IMR-90 (cell line): ENCODE results near the gene IL36RN. TPM values are rescaled to one million over a fixed set of nuclear protein-coding genes. Genes with fewer than 3 reads are reported as not detected.

Experiments used
- ATAC-seq: fragments of 200-7000 bp; cut with Tn5 transposase; 2 replicates; pipeline ENCODE4 v1.9.1; 2020; ENCODE audit warnings: low read depth, mild to moderate bottlenecking, moderate library complexity
- BruUV-seq: library from RNA; stranded (reverse); fragments of 400-500 nt; replicated peaks from 2 replicates; lab custom pipeline; 2021; lab: Mats Ljungman, UMichigan
- CTCF ChIA-PET: fragments of 300-600 bp; formaldehyde crosslinking; extraction: SDS; loops from one replicate; lab custom pipeline; 2021; ENCODE audit warnings: antibody characterized with exemption; lab: Yijun Ruan, JAX
- POLR2A ChIA-PET: fragments of 300-600 bp; sonication (Branson Sonifier 250); formaldehyde crosslinking; loops from one replicate; lab custom pipeline; 2022; ENCODE audit warnings: antibody characterized with exemption; ENCODE audit not compliant: unreplicated experiment; lab: Charles Lee
- DNase-seq: peaks from one replicate; pipeline ENCODE4 v3.0.0; 2013
- H2AFZ ChIP-seq: replicated peaks from 2 replicates; pipeline ENCODE3; 2013; ENCODE audit warnings: low read length, mild to moderate bottlenecking; ENCODE audit not compliant: poor library complexity
- H2AK5ac ChIP-seq: 2 replicates; pipeline ENCODE4 v1.6.1; 2013; ENCODE audit warnings: low read depth, low read length, inconsistent platforms
- H2AK9ac ChIP-seq: replicated peaks from 2 replicates; pipeline ENCODE3; 2013; ENCODE audit warnings: mild to moderate bottlenecking, low read depth, low read length, moderate library complexity; ENCODE audit not compliant: poor library complexity
- H2BK120ac ChIP-seq: 2 replicates; pipeline ENCODE4 v1.6.1; 2013; ENCODE audit warnings: low read depth, low read length, inconsistent platforms
- H2BK15ac ChIP-seq: 3 replicates; pipeline ENCODE4 v1.6.1; 2013; ENCODE audit warnings: low read depth, low read length, inconsistent platforms
- H2BK20ac ChIP-seq: 2 replicates; pipeline ENCODE4 v1.6.1; 2013; ENCODE audit warnings: low read depth, mild to moderate bottlenecking, inconsistent platforms, low read length, moderate library complexity
- H2BK5ac ChIP-seq: 2 replicates; pipeline ENCODE4 v1.6.1; 2013; ENCODE audit warnings: mild to moderate bottlenecking, low read depth, low read length, inconsistent platforms; ENCODE audit not compliant: poor library complexity, severe bottlenecking
- H3K14ac ChIP-seq: replicated peaks from 2 replicates; pipeline ENCODE4 v1.6.1; 2013; ENCODE audit warnings: low read depth, low read length, inconsistent platforms
- H3K18ac ChIP-seq: 2 replicates; pipeline ENCODE4 v1.6.1; 2013; ENCODE audit warnings: low read depth, low read length, control low read depth
- H3K23ac ChIP-seq: 2 replicates; pipeline ENCODE4 v1.6.1; 2013; ENCODE audit warnings: low read depth, low read length, inconsistent platforms
- H3K27ac ChIP-seq: 2 replicates; pipeline ENCODE4 v1.5.1; 2013; ENCODE audit warnings: mild to moderate bottlenecking, control low read depth, low read length; ENCODE audit not compliant: insufficient read depth
- H3K27me3 ChIP-seq: 2 replicates; pipeline ENCODE4 v1.6.1; 2013; ENCODE audit warnings: low read length; ENCODE audit not compliant: control insufficient read depth, insufficient read depth
- H3K36me3 ChIP-seq: 2 replicates; pipeline ENCODE4 v1.6.1; 2013; ENCODE audit warnings: low read length, mixed read lengths; ENCODE audit not compliant: control insufficient read depth, insufficient read depth
- H3K4ac ChIP-seq: 2 replicates; pipeline ENCODE4 v1.6.1; 2013; ENCODE audit warnings: low read depth, low read length, inconsistent platforms
- H3K4me1 ChIP-seq: 2 replicates; pipeline ENCODE4 v1.6.1; 2013; ENCODE audit warnings: low read length, mixed read lengths; ENCODE audit not compliant: control insufficient read depth, insufficient read depth
- H3K4me2 ChIP-seq: 2 replicates; pipeline ENCODE4 v1.6.1; 2013; ENCODE audit warnings: low read depth, mild to moderate bottlenecking, control low read depth, low read length, moderate library complexity
- H3K4me3 ChIP-seq: 2 replicates; pipeline ENCODE4 v1.5.1; 2013; ENCODE audit warnings: low read depth, mild to moderate bottlenecking, control low read depth, low read length, moderate library complexity; ENCODE audit not compliant: insufficient read depth
- H3K56ac ChIP-seq: 2 replicates; pipeline ENCODE4 v1.6.1; 2013; ENCODE audit warnings: low read length, inconsistent platforms; ENCODE audit not compliant: insufficient read depth; ENCODE audit errors: extremely low read depth
- H3K79me1 ChIP-seq, 2 experiments: 2 replicates each; pipeline ENCODE4 v1.6.1; 2013; ENCODE audit warnings: low read length in 2 of 2, inconsistent platforms in 1 of 2, low read depth in 1 of 2
- H3K9ac ChIP-seq: 2 replicates; pipeline ENCODE4 v1.6.1; 2013; ENCODE audit warnings: low read depth, low read length, control low read depth
- H3K9me1 ChIP-seq: 2 replicates; pipeline ENCODE4 v1.6.1; 2013; ENCODE audit warnings: low read length, inconsistent platforms; ENCODE audit not compliant: insufficient read depth
- H3K9me3 ChIP-seq: 2 replicates; pipeline ENCODE4 v1.6.1; 2013; ENCODE audit warnings: low read length; ENCODE audit not compliant: control insufficient read depth, insufficient read depth
- H4K20me1 ChIP-seq: 2 replicates; pipeline ENCODE4 v1.6.1; 2013; ENCODE audit warnings: low read length, inconsistent platforms; ENCODE audit not compliant: insufficient read depth
- H4K5ac ChIP-seq: 2 replicates; pipeline ENCODE4 v1.6.1; 2013; ENCODE audit warnings: mild to moderate bottlenecking, low read depth, low read length, control low read depth
- H4K8ac ChIP-seq, 2 experiments: 2 replicates each; pipeline ENCODE4 v1.6.1; 2013; ENCODE audit warnings: low read depth in 2 of 2, low read length in 2 of 2, control low read depth in 1 of 2, inconsistent platforms in 1 of 2
- H4K91ac ChIP-seq: 2 replicates; pipeline ENCODE4 v1.6.1; 2013; ENCODE audit warnings: low read depth, low read length, inconsistent platforms; ENCODE audit not compliant: insufficient read depth
- BHLHE40 ChIP-seq: fragments of 150-350 bp; IDR thresholded peaks from 2 replicates; pipeline ENCODE4 v1.6.1; 2016; ENCODE audit warnings: mild to moderate bottlenecking, low read depth, low read length
- CEBPB ChIP-seq: IDR thresholded peaks from 2 replicates; pipeline ENCODE4 v1.6.1; 2012; ENCODE audit warnings: low read depth, low read length, improper control_type of control experiment
- CHD1 ChIP-seq: IDR thresholded peaks from 2 replicates; pipeline ENCODE4 v1.6.1; 2012; ENCODE audit warnings: low read depth, low read length, improper control_type of control experiment
- MAFK ChIP-seq: IDR thresholded peaks from 2 replicates; pipeline ENCODE4 v1.6.1; 2012; ENCODE audit warnings: low read depth, low read length, improper control_type of control experiment
- MAZ ChIP-seq: IDR thresholded peaks from 2 replicates; pipeline ENCODE4 v1.6.1; 2012; ENCODE audit warnings: low read depth, mild to moderate bottlenecking, low read length, improper control_type of control experiment, moderate library complexity, borderline replicate concordance
- MXI1 ChIP-seq: IDR thresholded peaks from 2 replicates; pipeline ENCODE4 v1.6.1; 2012; ENCODE audit warnings: low read depth, mild to moderate bottlenecking, low read length, moderate library complexity, borderline replicate concordance
- NFE2L2 ChIP-seq: fragments of 150-350 bp; IDR thresholded peaks from 2 replicates; pipeline ENCODE4 v1.6.1; 2016; ENCODE audit warnings: low read depth, mild to moderate bottlenecking, low read length
- POLR2A ChIP-seq: IDR thresholded peaks from 2 replicates; pipeline ENCODE4 v1.6.1; 2012; ENCODE audit warnings: mild to moderate bottlenecking, low read depth, low read length
- RAD21 ChIP-seq: IDR thresholded peaks from 2 replicates; pipeline ENCODE4 v1.6.1; 2012; ENCODE audit warnings: low read length, improper control_type of control experiment
- RCOR1 ChIP-seq: IDR thresholded peaks from 2 replicates; pipeline ENCODE4 v1.6.1; 2012; ENCODE audit warnings: mild to moderate bottlenecking, low read length, improper control_type of control experiment; ENCODE audit not compliant: insufficient replicate concordance
- RFX5 ChIP-seq: IDR thresholded peaks from 2 replicates; pipeline ENCODE4 v1.8.0; 2012; ENCODE audit warnings: low read depth, mild to moderate bottlenecking, low read length, moderate library complexity
- SMC3 ChIP-seq: fragments of 150-350 bp; IDR thresholded peaks from 2 replicates; pipeline ENCODE4 v1.6.1; 2016; ENCODE audit warnings: low read depth, mild to moderate bottlenecking, antibody characterized with exemption, low read length, moderate library complexity
- WGBS, 2 experiments: methylation state at CpG; one replicate each; pipeline versions ENCODE4 v1.1.5 to v1.1.7; 2013; ENCODE audit warnings: missing lambda C conversion rate in 2 of 2; ENCODE audit not compliant: insufficient read length in 1 of 2; ENCODE audit errors: extremely low coverage in 2 of 2; 5-methylcytosine and 5-hydroxymethylcytosine counted together
- dilution Hi-C: fragments of 300-500 bp; cut with HindIII; formaldehyde crosslinking; loops from one replicate; pipeline ENCODE4 v1.14.3; 2018; ENCODE audit warnings: low sequenced_read_pairs; ENCODE audit not compliant: unreplicated experiment
- in situ Hi-C: fragments of 300-500 bp; cut with MboI; formaldehyde crosslinking; loops from 3 replicates; pipeline ENCODE4 v1.14.3; 2019; ENCODE audit warnings: low sequenced_read_pairs, inconsistent platforms, mixed read lengths
- intact Hi-C: fragments of 100-400 bp; cut with micrococcal nuclease; formaldehyde crosslinking; loops from 2 replicates; pipeline ENCODE4 v1.10.0; 2022
- polyA plus RNA-seq, 3 experiments: library from polyadenylated mRNA; depleted of rRNA; stranded (reverse); fragments of >200 nt; gene quantifications; 2 replicates each; pipeline ENCODE4 v1.2.3, GENCODE V29; 2012; ENCODE audit warnings: low replicate concordance in 1 of 3
- total RNA-seq: library from RNA; depleted of rRNA; stranded (reverse); fragments of >200 nt; gene quantifications from 2 replicates; pipeline ENCODE4 v1.2.3, GENCODE V29; 2012
- TF ChIP-seq, protein P1 (sequence below): fragments of 150-350 bp; IDR thresholded peaks from 2 replicates; pipeline ENCODE4 v1.6.1; 2016; ENCODE audit warnings: low read depth, mild to moderate bottlenecking, low read length, moderate library complexity, borderline replicate concordance
- TF ChIP-seq, protein P2 (sequence below): conservative IDR thresholded peaks from 2 replicates; pipeline ENCODE4 v1.5.1; 2012; ENCODE audit warnings: mild to moderate bottlenecking, low read depth, low read length, improper control_type of control experiment

Gene IL36RN
- total and polyA plus RNA-seq, 2 of the 4 experiments (the other 2 are of a cell fraction) = not detected

DNA sequence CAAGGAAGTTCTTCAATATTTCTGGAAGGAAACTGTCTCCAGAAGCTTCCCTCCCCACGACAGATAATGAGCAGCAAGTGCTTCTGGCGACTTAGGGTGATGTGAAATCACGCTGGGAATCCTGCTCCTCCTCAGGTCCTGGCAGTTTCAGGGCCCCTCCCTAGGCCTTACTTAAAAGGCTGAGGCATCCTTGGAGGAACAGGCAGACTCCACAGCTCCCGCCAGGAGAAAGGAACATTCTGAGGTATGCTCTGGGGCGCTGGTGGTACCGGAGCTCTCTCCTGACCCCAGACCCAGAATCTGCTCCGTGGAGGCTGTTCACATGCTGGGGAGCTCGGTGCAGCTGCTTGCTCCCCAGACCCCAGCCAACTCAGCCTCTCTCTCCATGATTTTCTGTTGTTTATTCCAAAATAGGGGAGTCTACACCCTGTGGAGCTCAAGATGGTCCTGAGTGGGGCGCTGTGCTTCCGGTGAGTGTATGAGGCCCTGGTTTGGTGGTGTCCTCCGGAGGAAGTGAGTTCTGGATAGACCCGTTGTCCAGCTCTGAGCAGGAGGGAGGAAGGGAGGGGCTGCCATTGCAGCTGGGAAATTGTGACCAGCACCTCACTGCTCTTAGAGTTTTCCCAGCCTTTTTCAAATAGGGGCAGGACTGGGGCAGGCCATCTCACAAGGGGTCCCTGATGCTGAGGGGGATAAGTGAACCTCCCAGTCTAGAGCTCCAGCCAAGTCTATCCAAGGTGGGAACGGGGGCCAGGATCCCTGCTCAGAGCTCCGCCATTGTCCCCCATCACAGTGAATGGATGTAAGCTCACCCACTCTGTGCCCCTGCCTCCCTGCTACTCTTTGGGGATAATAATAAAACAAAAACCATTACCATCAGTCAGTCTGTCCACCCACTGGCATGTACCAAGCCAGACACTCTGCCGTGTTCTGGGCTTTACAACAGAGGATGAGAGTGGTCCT is at the start of gene IL36RN (continued):
- TF ChIP-seq RCOR1 (no peak), CEBPB (no peak)

DNA sequence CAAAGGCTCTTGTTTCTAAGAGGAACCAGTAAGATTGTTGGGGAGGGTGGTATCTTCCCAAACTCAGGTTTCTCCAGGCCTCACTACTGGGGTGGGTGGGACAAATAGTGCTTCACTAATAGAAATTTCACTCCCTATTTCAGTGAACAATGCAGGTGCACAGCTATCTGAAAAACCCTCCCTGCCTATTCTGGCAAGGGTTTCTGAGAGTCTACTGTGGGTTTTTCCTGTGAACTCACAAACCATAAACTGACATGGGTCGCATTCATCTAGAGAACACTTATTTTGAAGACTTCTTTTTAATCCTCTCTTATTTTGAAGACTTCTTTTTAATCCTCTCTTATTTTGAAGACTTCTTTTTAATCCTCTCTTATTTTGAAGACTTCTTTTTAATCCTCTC is 49.4 kb upstream of the IL36RN start:
- no TSS peak for BruUV-seq
- no peak overlapping the region for H3K23ac ChIP-seq
- H2AK9ac ChIP-seq = no peak overlapping the region
- intact Hi-C loops (no loop called here), dilution Hi-C loops (no loop called here), in situ Hi-C loops (no loop called here)
- no peak overlapping the region for H2AK5ac ChIP-seq
- no peak overlapping the region for H2BK120ac ChIP-seq
- DNase-seq (no peak), ATAC-seq (no peak)
- H3K9me3 ChIP-seq = no peaks in the 10 kb centered on the region
- H4K8ac ChIP-seq = no peak overlapping the region
- H3K9me1 ChIP-seq = no peaks in the 10 kb centered on the region
- H4K5ac ChIP-seq = no peak overlapping the region
- H2AFZ ChIP-seq = no peak overlapping the region
- H2BK5ac ChIP-seq = no peak overlapping the region
- CTCF ChIA-PET = interaction anchor here (0.6 kb wide), 1 partner anchor 22 kb away, joined by 4 read pairs; no protein-coding TSS in a partner anchor
- no peak overlapping the region for H3K4me2 ChIP-seq
- H3K36me3 ChIP-seq = no peaks in the 10 kb centered on the region
- H4K20me1 ChIP-seq = no peaks in the 10 kb centered on the region
- no peak overlapping the region for H3K27ac ChIP-seq
- H3K18ac ChIP-seq = no peak overlapping the region
- no peaks in the 10 kb centered on the region for H3K79me1 ChIP-seq
- no CpG with 5 or more reads among the region's 1 CpG for WGBS, 2 experiments
- no peak overlapping the region for H2BK20ac ChIP-seq
- no peak overlapping the region for H4K91ac ChIP-seq
- H3K27me3 ChIP-seq = peaks cover 3% of the 10 kb centered on the region
- POLR2A ChIA-PET = no interaction called here
- no peak overlapping the region for H3K14ac ChIP-seq
- H3K4me3 ChIP-seq = no peak overlapping the region
- H3K9ac ChIP-seq = no peak overlapping the region
- no peak overlapping the region for H3K56ac ChIP-seq
- no peak overlapping the region for H3K4ac ChIP-seq
- no peaks in the 10 kb centered on the region for H3K4me1 ChIP-seq
- no peak overlapping the region for H2BK15ac ChIP-seq
- TF ChIP-seq MAZ (no peak), NFE2L2 (no peak), MAFK (no peak), CEBPB (no peak), SMC3 (no peak), RAD21 (no peak), POLR2A (no peak), MXI1 (no peak), RCOR1 (no peak), CHD1 (no peak), RFX5 (no peak), BHLHE40 (no peak)
- TF ChIP-seq, protein P1, sequence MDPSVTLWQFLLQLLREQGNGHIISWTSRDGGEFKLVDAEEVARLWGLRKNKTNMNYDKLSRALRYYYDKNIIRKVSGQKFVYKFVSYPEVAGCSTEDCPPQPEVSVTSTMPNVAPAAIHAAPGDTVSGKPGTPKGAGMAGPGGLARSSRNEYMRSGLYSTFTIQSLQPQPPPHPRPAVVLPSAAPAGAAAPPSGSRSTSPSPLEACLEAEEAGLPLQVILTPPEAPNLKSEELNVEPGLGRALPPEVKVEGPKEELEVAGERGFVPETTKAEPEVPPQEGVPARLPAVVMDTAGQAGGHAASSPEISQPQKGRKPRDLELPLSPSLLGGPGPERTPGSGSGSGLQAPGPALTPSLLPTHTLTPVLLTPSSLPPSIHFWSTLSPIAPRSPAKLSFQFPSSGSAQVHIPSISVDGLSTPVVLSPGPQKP = no peak
- TF ChIP-seq, protein P2, sequence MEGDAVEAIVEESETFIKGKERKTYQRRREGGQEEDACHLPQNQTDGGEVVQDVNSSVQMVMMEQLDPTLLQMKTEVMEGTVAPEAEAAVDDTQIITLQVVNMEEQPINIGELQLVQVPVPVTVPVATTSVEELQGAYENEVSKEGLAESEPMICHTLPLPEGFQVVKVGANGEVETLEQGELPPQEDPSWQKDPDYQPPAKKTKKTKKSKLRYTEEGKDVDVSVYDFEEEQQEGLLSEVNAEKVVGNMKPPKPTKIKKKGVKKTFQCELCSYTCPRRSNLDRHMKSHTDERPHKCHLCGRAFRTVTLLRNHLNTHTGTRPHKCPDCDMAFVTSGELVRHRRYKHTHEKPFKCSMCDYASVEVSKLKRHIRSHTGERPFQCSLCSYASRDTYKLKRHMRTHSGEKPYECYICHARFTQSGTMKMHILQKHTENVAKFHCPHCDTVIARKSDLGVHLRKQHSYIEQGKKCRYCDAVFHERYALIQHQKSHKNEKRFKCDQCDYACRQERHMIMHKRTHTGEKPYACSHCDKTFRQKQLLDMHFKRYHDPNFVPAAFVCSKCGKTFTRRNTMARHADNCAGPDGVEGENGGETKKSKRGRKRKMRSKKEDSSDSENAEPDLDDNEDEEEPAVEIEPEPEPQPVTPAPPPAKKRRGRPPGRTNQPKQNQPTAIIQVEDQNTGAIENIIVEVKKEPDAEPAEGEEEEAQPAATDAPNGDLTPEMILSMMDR = no peak
